IMR-90 (cell line): ENCODE results near the gene TPMT. TPM values are rescaled to one million over a fixed set of nuclear protein-coding genes. Genes with fewer than 3 reads are reported as not detected.

Experiments used
- ATAC-seq: fragments of 200-7000 bp; cut with Tn5 transposase; 2 replicates; pipeline ENCODE4 v1.9.1; 2020; ENCODE audit warnings: low read depth, mild to moderate bottlenecking, moderate library complexity
- BruUV-seq: library from RNA; stranded (reverse); fragments of 400-500 nt; replicated peaks from 2 replicates; lab custom pipeline; 2021; lab: Mats Ljungman, UMichigan
- CTCF ChIA-PET: fragments of 300-600 bp; formaldehyde crosslinking; extraction: SDS; loops from one replicate; lab custom pipeline; 2021; ENCODE audit warnings: antibody characterized with exemption; lab: Yijun Ruan, JAX
- POLR2A ChIA-PET: fragments of 300-600 bp; sonication (Branson Sonifier 250); formaldehyde crosslinking; loops from one replicate; lab custom pipeline; 2022; ENCODE audit warnings: antibody characterized with exemption; ENCODE audit not compliant: unreplicated experiment; lab: Charles Lee
- DNase-seq: peaks from one replicate; pipeline ENCODE4 v3.0.0; 2013
- H2AFZ ChIP-seq: replicated peaks from 2 replicates; pipeline ENCODE3; 2013; ENCODE audit warnings: low read length, mild to moderate bottlenecking; ENCODE audit not compliant: poor library complexity
- H2AK5ac ChIP-seq: 2 replicates; pipeline ENCODE4 v1.6.1; 2013; ENCODE audit warnings: low read depth, low read length, inconsistent platforms
- H2AK9ac ChIP-seq: replicated peaks from 2 replicates; pipeline ENCODE3; 2013; ENCODE audit warnings: mild to moderate bottlenecking, low read depth, low read length, moderate library complexity; ENCODE audit not compliant: poor library complexity
- H2BK120ac ChIP-seq: 2 replicates; pipeline ENCODE4 v1.6.1; 2013; ENCODE audit warnings: low read depth, low read length, inconsistent platforms
- H2BK15ac ChIP-seq: 3 replicates; pipeline ENCODE4 v1.6.1; 2013; ENCODE audit warnings: low read depth, low read length, inconsistent platforms
- H2BK20ac ChIP-seq: 2 replicates; pipeline ENCODE4 v1.6.1; 2013; ENCODE audit warnings: low read depth, mild to moderate bottlenecking, inconsistent platforms, low read length, moderate library complexity
- H2BK5ac ChIP-seq: 2 replicates; pipeline ENCODE4 v1.6.1; 2013; ENCODE audit warnings: mild to moderate bottlenecking, low read depth, low read length, inconsistent platforms; ENCODE audit not compliant: poor library complexity, severe bottlenecking
- H3K14ac ChIP-seq: replicated peaks from 2 replicates; pipeline ENCODE4 v1.6.1; 2013; ENCODE audit warnings: low read depth, low read length, inconsistent platforms
- H3K18ac ChIP-seq: 2 replicates; pipeline ENCODE4 v1.6.1; 2013; ENCODE audit warnings: low read depth, low read length, control low read depth
- H3K23ac ChIP-seq: 2 replicates; pipeline ENCODE4 v1.6.1; 2013; ENCODE audit warnings: low read depth, low read length, inconsistent platforms
- H3K27ac ChIP-seq: 2 replicates; pipeline ENCODE4 v1.5.1; 2013; ENCODE audit warnings: mild to moderate bottlenecking, control low read depth, low read length; ENCODE audit not compliant: insufficient read depth
- H3K27me3 ChIP-seq: 2 replicates; pipeline ENCODE4 v1.6.1; 2013; ENCODE audit warnings: low read length; ENCODE audit not compliant: control insufficient read depth, insufficient read depth
- H3K36me3 ChIP-seq: 2 replicates; pipeline ENCODE4 v1.6.1; 2013; ENCODE audit warnings: low read length, mixed read lengths; ENCODE audit not compliant: control insufficient read depth, insufficient read depth
- H3K4ac ChIP-seq: 2 replicates; pipeline ENCODE4 v1.6.1; 2013; ENCODE audit warnings: low read depth, low read length, inconsistent platforms
- H3K4me1 ChIP-seq: 2 replicates; pipeline ENCODE4 v1.6.1; 2013; ENCODE audit warnings: low read length, mixed read lengths; ENCODE audit not compliant: control insufficient read depth, insufficient read depth
- H3K4me2 ChIP-seq: 2 replicates; pipeline ENCODE4 v1.6.1; 2013; ENCODE audit warnings: low read depth, mild to moderate bottlenecking, control low read depth, low read length, moderate library complexity
- H3K4me3 ChIP-seq: 2 replicates; pipeline ENCODE4 v1.5.1; 2013; ENCODE audit warnings: low read depth, mild to moderate bottlenecking, control low read depth, low read length, moderate library complexity; ENCODE audit not compliant: insufficient read depth
- H3K56ac ChIP-seq: 2 replicates; pipeline ENCODE4 v1.6.1; 2013; ENCODE audit warnings: low read length, inconsistent platforms; ENCODE audit not compliant: insufficient read depth; ENCODE audit errors: extremely low read depth
- H3K79me1 ChIP-seq, 2 experiments: 2 replicates each; pipeline ENCODE4 v1.6.1; 2013; ENCODE audit warnings: low read length in 2 of 2, inconsistent platforms in 1 of 2, low read depth in 1 of 2
- H3K9ac ChIP-seq: 2 replicates; pipeline ENCODE4 v1.6.1; 2013; ENCODE audit warnings: low read depth, low read length, control low read depth
- H3K9me1 ChIP-seq: 2 replicates; pipeline ENCODE4 v1.6.1; 2013; ENCODE audit warnings: low read length, inconsistent platforms; ENCODE audit not compliant: insufficient read depth
- H3K9me3 ChIP-seq: 2 replicates; pipeline ENCODE4 v1.6.1; 2013; ENCODE audit warnings: low read length; ENCODE audit not compliant: control insufficient read depth, insufficient read depth
- H4K20me1 ChIP-seq: 2 replicates; pipeline ENCODE4 v1.6.1; 2013; ENCODE audit warnings: low read length, inconsistent platforms; ENCODE audit not compliant: insufficient read depth
- H4K5ac ChIP-seq: 2 replicates; pipeline ENCODE4 v1.6.1; 2013; ENCODE audit warnings: mild to moderate bottlenecking, low read depth, low read length, control low read depth
- H4K8ac ChIP-seq, 2 experiments: 2 replicates each; pipeline ENCODE4 v1.6.1; 2013; ENCODE audit warnings: low read depth in 2 of 2, low read length in 2 of 2, control low read depth in 1 of 2, inconsistent platforms in 1 of 2
- H4K91ac ChIP-seq: 2 replicates; pipeline ENCODE4 v1.6.1; 2013; ENCODE audit warnings: low read depth, low read length, inconsistent platforms; ENCODE audit not compliant: insufficient read depth
- CEBPB ChIP-seq: IDR thresholded peaks from 2 replicates; pipeline ENCODE4 v1.6.1; 2012; ENCODE audit warnings: low read depth, low read length, improper control_type of control experiment
- CHD1 ChIP-seq: IDR thresholded peaks from 2 replicates; pipeline ENCODE4 v1.6.1; 2012; ENCODE audit warnings: low read depth, low read length, improper control_type of control experiment
- ELK1 ChIP-seq: fragments of 150-350 bp; IDR thresholded peaks from 2 replicates; pipeline ENCODE4 v1.6.1; 2016; ENCODE audit warnings: low read depth, mild to moderate bottlenecking, low read length, moderate library complexity, borderline replicate concordance
- FOS ChIP-seq: fragments of 150-350 bp; IDR thresholded peaks from 2 replicates; pipeline ENCODE4 v1.6.1; 2016; ENCODE audit warnings: low read depth, low read length
- MAFK ChIP-seq: IDR thresholded peaks from 2 replicates; pipeline ENCODE4 v1.6.1; 2012; ENCODE audit warnings: low read depth, low read length, improper control_type of control experiment
- MAZ ChIP-seq: IDR thresholded peaks from 2 replicates; pipeline ENCODE4 v1.6.1; 2012; ENCODE audit warnings: low read depth, mild to moderate bottlenecking, low read length, improper control_type of control experiment, moderate library complexity, borderline replicate concordance
- MXI1 ChIP-seq: IDR thresholded peaks from 2 replicates; pipeline ENCODE4 v1.6.1; 2012; ENCODE audit warnings: low read depth, mild to moderate bottlenecking, low read length, moderate library complexity, borderline replicate concordance
- NFE2L2 ChIP-seq: fragments of 150-350 bp; IDR thresholded peaks from 2 replicates; pipeline ENCODE4 v1.6.1; 2016; ENCODE audit warnings: low read depth, mild to moderate bottlenecking, low read length
- POLR2A ChIP-seq: IDR thresholded peaks from 2 replicates; pipeline ENCODE4 v1.6.1; 2012; ENCODE audit warnings: mild to moderate bottlenecking, low read depth, low read length
- RAD21 ChIP-seq: IDR thresholded peaks from 2 replicates; pipeline ENCODE4 v1.6.1; 2012; ENCODE audit warnings: low read length, improper control_type of control experiment
- RCOR1 ChIP-seq: IDR thresholded peaks from 2 replicates; pipeline ENCODE4 v1.6.1; 2012; ENCODE audit warnings: mild to moderate bottlenecking, low read length, improper control_type of control experiment; ENCODE audit not compliant: insufficient replicate concordance
- RFX5 ChIP-seq: IDR thresholded peaks from 2 replicates; pipeline ENCODE4 v1.8.0; 2012; ENCODE audit warnings: low read depth, mild to moderate bottlenecking, low read length, moderate library complexity
- SMC3 ChIP-seq: fragments of 150-350 bp; IDR thresholded peaks from 2 replicates; pipeline ENCODE4 v1.6.1; 2016; ENCODE audit warnings: low read depth, mild to moderate bottlenecking, antibody characterized with exemption, low read length, moderate library complexity
- USF2 ChIP-seq: fragments of 150-350 bp; IDR thresholded peaks from 2 replicates; pipeline ENCODE4 v1.6.1; 2017; ENCODE audit warnings: mild to moderate bottlenecking, antibody characterized with exemption, low read length, low read depth
- WGBS, 2 experiments: methylation state at CpG; one replicate each; pipeline versions ENCODE4 v1.1.5 to v1.1.7; 2013; ENCODE audit warnings: missing lambda C conversion rate in 2 of 2; ENCODE audit not compliant: insufficient read length in 1 of 2; ENCODE audit errors: extremely low coverage in 2 of 2; 5-methylcytosine and 5-hydroxymethylcytosine counted together
- dilution Hi-C: fragments of 300-500 bp; cut with HindIII; formaldehyde crosslinking; loops from one replicate; pipeline ENCODE4 v1.14.3; 2018; ENCODE audit warnings: low sequenced_read_pairs; ENCODE audit not compliant: unreplicated experiment
- in situ Hi-C: fragments of 300-500 bp; cut with MboI; formaldehyde crosslinking; loops from 3 replicates; pipeline ENCODE4 v1.14.3; 2019; ENCODE audit warnings: low sequenced_read_pairs, inconsistent platforms, mixed read lengths
- intact Hi-C: fragments of 100-400 bp; cut with micrococcal nuclease; formaldehyde crosslinking; loops from 2 replicates; pipeline ENCODE4 v1.10.0; 2022
- polyA plus RNA-seq, 3 experiments: library from polyadenylated mRNA; depleted of rRNA; stranded (reverse); fragments of >200 nt; gene quantifications; 2 replicates each; pipeline ENCODE4 v1.2.3, GENCODE V29; 2012; ENCODE audit warnings: low replicate concordance in 1 of 3
- total RNA-seq: library from RNA; depleted of rRNA; stranded (reverse); fragments of >200 nt; gene quantifications from 2 replicates; pipeline ENCODE4 v1.2.3, GENCODE V29; 2012

The TPMT gene
- total and polyA plus RNA-seq, 2 of the 4 experiments (the other 2 are of a cell fraction): 10.8 to 14.1 TPM

GRCh38 chr6:18135171-18135570, 19.7 kb downstream of the TPMT start:
- H3K23ac ChIP-seq: no peak overlapping the region; the same call in 1 of the 2 replicates
- H3K27me3 ChIP-seq: no peaks in the 10 kb centered on the region
- H3K4me3 ChIP-seq: no peak overlapping the region
- no peak overlapping the region for H2BK5ac ChIP-seq
- H2BK120ac ChIP-seq: no peak overlapping the region
- no peaks in the 10 kb centered on the region; the same call in 1 of the 2 replicates for H3K9me1 ChIP-seq
- H4K5ac ChIP-seq: no peak overlapping the region
- H2BK15ac ChIP-seq: no peak overlapping the region
- intact Hi-C loops (no loop called here), dilution Hi-C loops (no loop called here), in situ Hi-C loops (no loop called here)
- H4K8ac ChIP-seq: no peak overlapping the region
- WGBS, 2 experiments: no CpG with 5 or more reads among the region's 2 CpGs
- H4K20me1 ChIP-seq: no peaks in the 10 kb centered on the region
- no peak overlapping the region for H3K18ac ChIP-seq
- no peak for DNase-seq
- no peak overlapping the region for H3K56ac ChIP-seq
- TF ChIP-seq RCOR1: no peak
- TF ChIP-seq CHD1: no peak
- TF ChIP-seq MAZ: no peak
- no peak for TF ChIP-seq NFE2L2
- no peak for TF ChIP-seq RAD21
- TF ChIP-seq SMC3: no peak
- no peak for TF ChIP-seq FOS
- TF ChIP-seq RFX5: no peak
- TF ChIP-seq POLR2A: no peak
- no peak for TF ChIP-seq USF2
- TF ChIP-seq MXI1: no peak
- no peak for TF ChIP-seq ELK1
- TF ChIP-seq CEBPB: no peak
- no peak for TF ChIP-seq MAFK
- no peaks in the 10 kb centered on the region for H3K4me1 ChIP-seq
- no peak overlapping the region for H2AK5ac ChIP-seq
- ChIA-PET CTCF (no interaction called here), POLR2A (no interaction called here)
- ATAC-seq: no peak
- no peak overlapping the region for H3K4me2 ChIP-seq
- no peak overlapping the region for H3K9ac ChIP-seq
- no peak overlapping the region for H4K91ac ChIP-seq
- no peak overlapping the region for H3K27ac ChIP-seq
- no peak overlapping the region for H2AK9ac ChIP-seq
- no TSS peak for BruUV-seq
- no peak overlapping the region for H3K14ac ChIP-seq
- H3K4ac ChIP-seq: no peak overlapping the region
- no peaks in the 10 kb centered on the region for H3K79me1 ChIP-seq
- no peak overlapping the region for H2AFZ ChIP-seq
- H2BK20ac ChIP-seq: no peak overlapping the region
- H3K36me3 ChIP-seq: peaks cover 7% of the 10 kb centered on the region
- H3K9me3 ChIP-seq: no peaks in the 10 kb centered on the region
